Endothelial cell of umbilical vein (primary cell): ENCODE results near the gene BCL7C.

Experiments
- CTCF ChIP-seq, 2 donors: IDR thresholded peaks; 1 replicate in 1 of 2; 2 replicates in 1 of 2; pipeline ENCODE4 v1.5.1; 2011; ENCODE audit warnings: low read length in 2 of 2, mild to moderate bottlenecking in 2 of 2, moderate library complexity in 2 of 2, control low read depth in 1 of 2, inconsistent platforms in 1 of 2, low read depth in 1 of 2; ENCODE audit not compliant: insufficient read depth in 1 of 2; ENCODE audit errors: extremely low read depth in 1 of 2
- EZH2 ChIP-seq: IDR thresholded peaks from 2 replicates; pipeline ENCODE4 v1.6.1; 2012; ENCODE audit warnings: borderline replicate concordance, low read depth, mild to moderate bottlenecking, moderate library complexity, low read length, inconsistent platforms; ENCODE audit not compliant: severe bottlenecking
- JUN ChIP-seq: IDR thresholded peaks from 2 replicates; pipeline ENCODE4 v1.6.1; 2011; ENCODE audit warnings: borderline replicate concordance, low read depth; ENCODE audit not compliant: insufficient read length, insufficient read depth
- POLR2A ChIP-seq: IDR thresholded peaks from 2 replicates; pipeline ENCODE4 v1.6.1; 2012; ENCODE audit warnings: low read depth, mild to moderate bottlenecking, control low read depth, low read length
- POLR2AphosphoS5 ChIP-seq: IDR thresholded peaks from 2 replicates; pipeline ENCODE4 v1.6.1; 2012; ENCODE audit warnings: low read depth, mild to moderate bottlenecking, control low read depth, low read length, moderate library complexity; ENCODE audit not compliant: insufficient read depth

- TF ChIP-seq CTCF (IDR thresholded peaks at IDR 0.05; ENCODE audit: extremely low read depth in 1 of 2, insufficient read depth in 1 of 2, low read depth in 1 of 2, low read length in 2 of 2), result no peak
- TF ChIP-seq EZH2, result no peak
- TF ChIP-seq POLR2AphosphoS5, result no peak
- TF ChIP-seq POLR2A, result no peak
- no peak for TF ChIP-seq JUN
Measured at GRCh38 chr16:30920891-30921290, 27.0 kb upstream of the BCL7C start.
